ACC112 (cell line): ENCODE data around the gene CYB561A3.
"Not testable (repeated sequence)": the region's sequence is repeated elsewhere in the genome, so short reads cannot be mapped to it uniquely, and the experiment has no call there.

Source experiments
- H2AFZ ChIP-seq: fragments of 200-600 bp; sonication (generic); one replicate; pipeline ENCODE4 v1.6.0; 2017; ENCODE audit warnings: antibody characterized with exemption, low read length; ENCODE audit not compliant: unreplicated experiment
- H3K27ac ChIP-seq: fragments of 200-600 bp; sonication (generic); 2 replicates; pipeline ENCODE4 v1.5.1; 2014; ENCODE audit warnings: low read depth, mild to moderate bottlenecking, antibody characterized with exemption, low read length, moderate library complexity
- H3K27me3 ChIP-seq: fragments of 200-600 bp; sonication (generic); 2 replicates; pipeline ENCODE4 v1.6.1; 2014; ENCODE audit warnings: mild to moderate bottlenecking, antibody characterized with exemption, low read length, moderate library complexity, mixed read lengths; ENCODE audit not compliant: insufficient read depth
- H3K36me3 ChIP-seq: fragments of 200-600 bp; sonication (generic); 2 replicates; pipeline ENCODE4 v1.6.1; 2016; ENCODE audit warnings: mild to moderate bottlenecking, antibody characterized with exemption, low read length, moderate library complexity, mixed read lengths; ENCODE audit not compliant: insufficient read depth
- H3K4me1 ChIP-seq: fragments of 200-600 bp; sonication (generic); one replicate; pipeline ENCODE4 v1.6.1; 2016; ENCODE audit warnings: low read length, mixed read lengths; ENCODE audit not compliant: insufficient read depth, unreplicated experiment, control insufficient read depth
- H3K4me3 ChIP-seq: fragments of 200-600 bp; sonication (generic); 2 replicates; pipeline ENCODE4 v1.5.1; 2014; ENCODE audit warnings: mild to moderate bottlenecking, low read depth, low read length
- H3K79me2 ChIP-seq: fragments of 200-600 bp; sonication (generic); one replicate; pipeline ENCODE4 v1.6.0; 2016; ENCODE audit warnings: low read length; ENCODE audit not compliant: control insufficient read depth, unreplicated experiment, insufficient read depth

The CYB561A3 gene

GRCh38 chr11:61384271-61385242, 22.9 kb upstream of the CYB561A3 start:
- H3K79me2 ChIP-seq, result no peaks in the 10 kb centered on the region
- no peak overlapping the region for H3K27ac ChIP-seq
- no peaks in the 10 kb centered on the region for H3K36me3 ChIP-seq
- H2AFZ ChIP-seq, result no peak overlapping the region
- no peaks in the 10 kb centered on the region for H3K27me3 ChIP-seq
- H3K4me1 ChIP-seq, result no peaks in the 10 kb centered on the region
- no peak overlapping the region for H3K4me3 ChIP-seq

GRCh38 chr11:61383859-61384258, 22.2 kb upstream of the CYB561A3 start:
- not testable (repeated sequence) for H3K27me3 ChIP-seq, H3K4me3 ChIP-seq, H2AFZ ChIP-seq, H3K4me1 ChIP-seq, H3K79me2 ChIP-seq, H3K27ac ChIP-seq, H3K36me3 ChIP-seq

- Histone ChIP-seq H3K36me3 (0 out of 2 replicates have a peak, but pooled peaks cover under 1% of the 10 kb centered on the region), H3K27me3 (no peaks in the 10 kb centered on the region), H3K4me1 (peaks cover 19% of the 10 kb centered on the region), H3K27ac (no peak overlapping the region), H3K4me3 (no peak overlapping the region), H3K79me2 (no peaks in the 10 kb centered on the region), H2AFZ (no peak overlapping the region)
Measured at GRCh38 chr11:61380884-61381283, 19.2 kb upstream of the CYB561A3 start.

- Histone ChIP-seq H3K36me3 (peaks cover 14% of the 10 kb centered on the region), H3K27me3 (no peaks in the 10 kb centered on the region), H2AFZ (no peak overlapping the region), H3K79me2 (no peaks in the 10 kb centered on the region), H3K27ac (peak overlapping the region; percentile 97), H3K4me3 (peak overlapping the region; percentile 42; the same call in 1 of the 2 replicates), H3K4me1 (peaks cover 19% of the 10 kb centered on the region)
Measured at GRCh38 chr11:61378713-61379313, 17.1 kb upstream of the CYB561A3 start.

- Histone ChIP-seq H3K27me3 (no peaks in the 10 kb centered on the region), H3K79me2 (no peaks in the 10 kb centered on the region), H3K4me3 (no peak overlapping the region), H3K36me3 (peaks cover 20% of the 10 kb centered on the region), H3K27ac (peak overlapping the region; percentile 97), H3K4me1 (peaks cover 19% of the 10 kb centered on the region), H2AFZ (no peak overlapping the region)
Measured at GRCh38 chr11:61377461-61378160, 15.9 kb upstream of the CYB561A3 start.

- Histone ChIP-seq H3K27ac (no peak overlapping the region), H2AFZ (no peak overlapping the region), H3K4me1 (peaks cover 19% of the 10 kb centered on the region), H3K4me3 (no peak overlapping the region), H3K27me3 (no peaks in the 10 kb centered on the region), H3K79me2 (no peaks in the 10 kb centered on the region), H3K36me3 (peaks cover 30% of the 10 kb centered on the region)
Measured at GRCh38 chr11:61375761-61376108, 14.1 kb upstream of the CYB561A3 start.

- Histone ChIP-seq H3K79me2 (no peaks in the 10 kb centered on the region), H3K27ac (no peak overlapping the region), H3K27me3 (no peaks in the 10 kb centered on the region), H3K4me3 (no peak overlapping the region), H2AFZ (no peak overlapping the region), H3K4me1 (peaks cover 25% of the 10 kb centered on the region), H3K36me3 (peaks cover 42% of the 10 kb centered on the region)
Measured at GRCh38 chr11:61372659-61373420, 11.2 kb upstream of the CYB561A3 start.

GRCh38 chr11:61370349-61371005, 8.8 kb upstream of the CYB561A3 start:
- Histone ChIP-seq H3K27me3 (no peaks in the 10 kb centered on the region), H3K36me3 (peaks cover 46% of the 10 kb centered on the region), H3K4me3 (no peak overlapping the region), H3K79me2 (no peaks in the 10 kb centered on the region), H3K4me1 (peaks cover 32% of the 10 kb centered on the region), H3K27ac (peak overlapping the region; percentile 94), H2AFZ (no peak overlapping the region)

- Histone ChIP-seq H3K27ac (peak overlapping the region; percentile 94), H3K36me3 (peaks cover 39% of the 10 kb centered on the region)
Measured at GRCh38 chr11:61369372-61370348, 8.0 kb upstream of the CYB561A3 start.

More at GRCh38 chr11:61369372-61370348, 8.0 kb upstream of the CYB561A3 start:
- Histone ChIP-seq H3K4me1 (peaks cover 33% of the 10 kb centered on the region), H3K79me2 (no peaks in the 10 kb centered on the region), H3K27me3 (no peaks in the 10 kb centered on the region), H2AFZ (no peak overlapping the region), H3K4me3 (no peak overlapping the region)
